ENCODE measurements around the gene RELN. TPM values are rescaled to one million over a fixed set of nuclear protein-coding genes. Genes with fewer than 3 reads are reported as not detected.
"Not testable (repeated sequence)": the region's sequence is repeated elsewhere in the genome, so short reads cannot be mapped to it uniquely, and the experiment has no call there.

The RELN gene
- polyA plus RNA-seq, 1 donor (not counting 4 experiments of a cell fraction or from before 2014, with no cell fraction given), result not detected

- DNase-seq (ENCODE audit: low read depth, low spot score) (no peak), FAIRE-seq (no peak)
- H4K20me1 ChIP-seq (ENCODE audit: control insufficient read depth, extremely low read depth, insufficient read depth, low read length), result no peaks in the 10 kb centered on the region
- H3K4me2 ChIP-seq (ENCODE audit: control insufficient read depth, extremely low read depth, insufficient read depth, low read depth, low read length), result no peak overlapping the region
- H3K9ac ChIP-seq (ENCODE audit: control insufficient read depth, extremely low read depth, insufficient read depth, low read length), result no peak overlapping the region
- no peaks in the 10 kb centered on the region for H3K9me3 ChIP-seq (ENCODE audit: control insufficient read depth, low read depth, low read length)
- H3K4me3 ChIP-seq (ENCODE audit: control insufficient read depth in 2 of 3, extremely low read depth in 1 of 3, insufficient read depth in 2 of 3, low read depth in 1 of 3, low read length in 3 of 3), result no peak overlapping the region
- no peaks in the 10 kb centered on the region for H3K9me1 ChIP-seq (ENCODE audit: control insufficient read depth, extremely low read depth, insufficient read depth, low read length)
- TF ChIP-seq EZH2 (IDR thresholded peaks at IDR 0.05; ENCODE audit: low read length) (no peak), CTCF (optimal IDR thresholded peaks at IDR 0.05 in 1 of 3, IDR thresholded peaks at IDR 0.05 in 1 of 3, conservative IDR thresholded peaks at IDR 0.05 in 1 of 3; ENCODE audit: extremely low read depth in 1 of 3, insufficient read depth in 2 of 3, low read length in 3 of 3) (no peak)
- no peaks in the 10 kb centered on the region for H3K79me2 ChIP-seq (ENCODE audit: control insufficient read depth, insufficient read depth, low read length)
- H3K27me3 ChIP-seq (ENCODE audit: control insufficient read depth, extremely low read depth, insufficient read depth, low read length), result no peaks in the 10 kb centered on the region
- H3K27ac ChIP-seq (ENCODE audit: control insufficient read depth, insufficient read depth, low read length), result no peak overlapping the region
- dilution Hi-C loops (cut with MboI; ENCODE audit: extremely low pct_ligation_motif_present, low sequenced_read_pairs), result no loop called here
- H2AFZ ChIP-seq (ENCODE audit: control insufficient read depth, low read length), result no peak overlapping the region
- H3K4me1 ChIP-seq (ENCODE audit: control insufficient read depth, extremely low read depth, insufficient read depth, low read length), result no peaks in the 10 kb centered on the region
- H3K36me3 ChIP-seq (ENCODE audit: control insufficient read depth in 2 of 2, extremely low read depth in 1 of 2, insufficient read depth in 2 of 2, low read length in 2 of 2), result no peaks in the 10 kb centered on the region
These were observed 489.5 kb downstream of the RELN start for GRCh38 chr7:103499976-103500375.

GRCh38 chr7:103487419-103487818 is 502.0 kb downstream of the RELN start:
- Histone ChIP-seq H2AFZ (ENCODE audit: control insufficient read depth, low read length) (no peak overlapping the region), H3K9me3 (ENCODE audit: control insufficient read depth, low read depth, low read length) (no peaks in the 10 kb centered on the region), H4K20me1 (ENCODE audit: control insufficient read depth, extremely low read depth, insufficient read depth, low read length) (no peaks in the 10 kb centered on the region), H3K9ac (ENCODE audit: control insufficient read depth, extremely low read depth, insufficient read depth, low read length) (no peak overlapping the region), H3K9me1 (ENCODE audit: control insufficient read depth, extremely low read depth, insufficient read depth, low read length) (no peaks in the 10 kb centered on the region), H3K27ac (ENCODE audit: control insufficient read depth, insufficient read depth, low read length) (no peak overlapping the region), H3K4me1 (ENCODE audit: control insufficient read depth, extremely low read depth, insufficient read depth, low read length) (no peaks in the 10 kb centered on the region), H3K79me2 (ENCODE audit: control insufficient read depth, insufficient read depth, low read length) (no peaks in the 10 kb centered on the region), H3K4me3 (ENCODE audit: control insufficient read depth in 2 of 3, extremely low read depth in 1 of 3, insufficient read depth in 2 of 3, low read depth in 1 of 3, low read length in 3 of 3) (no peak overlapping the region), H3K27me3 (ENCODE audit: control insufficient read depth, extremely low read depth, insufficient read depth, low read length) (no peaks in the 10 kb centered on the region), H3K4me2 (ENCODE audit: control insufficient read depth, extremely low read depth, insufficient read depth, low read depth, low read length) (no peak overlapping the region), H3K36me3 (ENCODE audit: control insufficient read depth in 2 of 2, extremely low read depth in 1 of 2, insufficient read depth in 2 of 2, low read length in 2 of 2) (no peaks in the 10 kb centered on the region)
- no peak for FAIRE-seq
- TF ChIP-seq EZH2 (IDR thresholded peaks at IDR 0.05; ENCODE audit: low read length), result no peak
- no peak for TF ChIP-seq CTCF (optimal IDR thresholded peaks at IDR 0.05 in 1 of 3, IDR thresholded peaks at IDR 0.05 in 1 of 3, conservative IDR thresholded peaks at IDR 0.05 in 1 of 3; ENCODE audit: extremely low read depth in 1 of 3, insufficient read depth in 2 of 3, low read length in 3 of 3)
- DNase-seq (ENCODE audit: low read depth, low spot score), result no peak
- dilution Hi-C loops (cut with MboI; ENCODE audit: extremely low pct_ligation_motif_present, low sequenced_read_pairs), result no loop called here

DNA sequence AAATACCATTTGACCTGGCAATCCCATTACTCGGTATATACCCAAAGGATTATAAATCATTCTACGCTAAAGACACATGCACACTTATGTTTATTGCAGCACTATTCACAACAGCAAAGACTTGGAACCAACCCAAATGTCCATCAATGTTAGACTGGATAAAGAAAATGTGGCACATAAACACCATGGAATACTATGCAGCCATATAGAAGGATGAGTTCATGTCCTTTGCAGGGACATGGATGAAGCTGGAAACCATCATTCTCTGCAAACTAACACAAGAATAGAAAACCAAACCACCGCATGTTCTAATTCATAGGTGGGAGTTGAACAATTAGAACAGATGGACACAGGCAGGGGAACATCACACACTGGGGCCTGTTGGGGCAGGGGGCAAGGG is 502.6 kb downstream of the RELN start:
- dilution Hi-C loops (cut with MboI; ENCODE audit: extremely low pct_ligation_motif_present, low sequenced_read_pairs), result not testable (repeated sequence)

More for the DNA sequence above, 502.6 kb downstream of the RELN start:
- not testable (repeated sequence) for H3K36me3 ChIP-seq (ENCODE audit: control insufficient read depth in 2 of 2, extremely low read depth in 1 of 2, insufficient read depth in 2 of 2, low read length in 2 of 2); DNase-seq (ENCODE audit: low read depth, low spot score); H3K27ac ChIP-seq (ENCODE audit: control insufficient read depth, insufficient read depth, low read length); H3K79me2 ChIP-seq (ENCODE audit: control insufficient read depth, insufficient read depth, low read length); H3K27me3 ChIP-seq (ENCODE audit: control insufficient read depth, extremely low read depth, insufficient read depth, low read length); H2AFZ ChIP-seq (ENCODE audit: control insufficient read depth, low read length); H3K9me1 ChIP-seq (ENCODE audit: control insufficient read depth, extremely low read depth, insufficient read depth, low read length); H3K4me1 ChIP-seq (ENCODE audit: control insufficient read depth, extremely low read depth, insufficient read depth, low read length); H3K9ac ChIP-seq (ENCODE audit: control insufficient read depth, extremely low read depth, insufficient read depth, low read length); H4K20me1 ChIP-seq (ENCODE audit: control insufficient read depth, extremely low read depth, insufficient read depth, low read length); H3K4me2 ChIP-seq (ENCODE audit: control insufficient read depth, extremely low read depth, insufficient read depth, low read depth, low read length); FAIRE-seq; H3K9me3 ChIP-seq (ENCODE audit: control insufficient read depth, low read depth, low read length); H3K4me3 ChIP-seq (ENCODE audit: control insufficient read depth in 2 of 3, extremely low read depth in 1 of 3, insufficient read depth in 2 of 3, low read depth in 1 of 3, low read length in 3 of 3)

Data from keratinocyte (primary cell).